ENCODE measurements around the gene ASMTL.
"Not testable (repeated sequence)": the region's sequence is repeated elsewhere in the genome, so short reads cannot be mapped to it uniquely, and the experiment has no call there.

The ASMTL gene

GRCh38 chrX:1475881-1476280 is 23.2 kb upstream of the ASMTL start:
- peak overlapping the region; percentile 18 for H3K27ac Mint-ChIP-seq
- peaks cover 67% of the 10 kb centered on the region for H3K4me1 Mint-ChIP-seq
- H3K4me3 Mint-ChIP-seq, result no peak overlapping the region
- peaks cover 37% of the 10 kb centered on the region for H3K9me3 Mint-ChIP-seq
- DNase-seq (ENCODE audit: low spot score in 2 of 2), result no peak
- H3K36me3 Mint-ChIP-seq, result peaks cover 67% of the 10 kb centered on the region
- ATAC-seq (ENCODE audit: low read depth), result no peak
- no peaks in the 10 kb centered on the region for H3K27me3 Mint-ChIP-seq

- Mint-ChIP-seq H3K4me1 (peaks cover 65% of the 10 kb centered on the region), H3K27me3 (no peaks in the 10 kb centered on the region), H3K27ac (peak overlapping the region; percentile 95), H3K36me3 (peaks cover 67% of the 10 kb centered on the region), H3K4me3 (no peak overlapping the region), H3K9me3 (peaks cover 37% of the 10 kb centered on the region)
- ATAC-seq (ENCODE audit: low read depth) (no peak), DNase-seq (ENCODE audit: low spot score in 2 of 2) (no peak)
Observed at GRCh38 chrX:1475481-1475880, 22.8 kb upstream of the ASMTL start.

- Mint-ChIP-seq H3K27ac (peak overlapping the region; percentile 95), H3K9me3 (peaks cover 37% of the 10 kb centered on the region), H3K36me3 (peaks cover 62% of the 10 kb centered on the region), H3K4me1 (peaks cover 66% of the 10 kb centered on the region)
- ATAC-seq (ENCODE audit: low read depth); H3K27me3 Mint-ChIP-seq; H3K4me3 Mint-ChIP-seq; DNase-seq (ENCODE audit: low spot score in 2 of 2): not testable (repeated sequence)
Observed at GRCh38 chrX:1474593-1474992, 21.9 kb upstream of the ASMTL start.

- H3K4me3 Mint-ChIP-seq, result peak overlapping the region; percentile 12
- H3K4me1 Mint-ChIP-seq, result peaks cover 68% of the 10 kb centered on the region
- H3K36me3 Mint-ChIP-seq, result peaks cover 52% of the 10 kb centered on the region
- H3K27me3 Mint-ChIP-seq, result no peaks in the 10 kb centered on the region
- H3K27ac Mint-ChIP-seq, result peak overlapping the region; percentile 95
- no peak for ATAC-seq (ENCODE audit: low read depth)
- DNase-seq (ENCODE audit: low spot score in 2 of 2), result no peak
- peaks cover 30% of the 10 kb centered on the region for H3K9me3 Mint-ChIP-seq
Observed at GRCh38 chrX:1472975-1473374, 20.3 kb upstream of the ASMTL start.

GRCh38 chrX:1468250-1468772 is 15.6 kb upstream of the ASMTL start:
- peaks cover 34% of the 10 kb centered on the region for H3K36me3 Mint-ChIP-seq

GRCh38 chrX:1466971-1467561 is 14.4 kb upstream of the ASMTL start:
- DNase-seq (ENCODE audit: low spot score in 2 of 2) (peak; percentile 60 to 70), ATAC-seq (ENCODE audit: low read depth) (peak; percentile 64)
- H3K4me3 Mint-ChIP-seq, result peak overlapping the region; percentile 78
- peak overlapping the region; percentile 95 for H3K27ac Mint-ChIP-seq
- no peaks in the 10 kb centered on the region for H3K27me3 Mint-ChIP-seq
- H3K9me3 Mint-ChIP-seq, result peaks cover 1% of the 10 kb centered on the region
- H3K4me1 Mint-ChIP-seq, result peaks cover 55% of the 10 kb centered on the region
- H3K36me3 Mint-ChIP-seq, result peaks cover 23% of the 10 kb centered on the region

More at GRCh38 chrX:1468250-1468772, 15.6 kb upstream of the ASMTL start:
- Mint-ChIP-seq H3K9me3 (peaks cover 11% of the 10 kb centered on the region), H3K27me3 (no peaks in the 10 kb centered on the region), H3K27ac (peak overlapping the region; percentile 95), H3K4me3 (peak overlapping the region; percentile 59), H3K4me1 (peaks cover 61% of the 10 kb centered on the region)
- DNase-seq (ENCODE audit: low spot score in 2 of 2), result peak; percentile 61 to 66
- peak; percentile 71 for ATAC-seq (ENCODE audit: low read depth)

- Mint-ChIP-seq H3K4me3 (no peak overlapping the region), H3K27me3 (no peaks in the 10 kb centered on the region), H3K9me3 (no peaks in the 10 kb centered on the region), H3K4me1 (peaks cover 52% of the 10 kb centered on the region), H3K27ac (peak overlapping the region; percentile 95), H3K36me3 (peaks cover 16% of the 10 kb centered on the region)
- DNase-seq (ENCODE audit: low spot score in 2 of 2) (peak in 1 of 2 donors; percentile 10), ATAC-seq (ENCODE audit: low read depth) (no peak)
Observed at GRCh38 chrX:1466232-1466661, 13.5 kb upstream of the ASMTL start.

GRCh38 chrX:1465286-1466231 is 12.8 kb upstream of the ASMTL start:
- H3K36me3 Mint-ChIP-seq, result peaks cover 16% of the 10 kb centered on the region

GRCh38 chrX:1464971-1465285 is 12.2 kb upstream of the ASMTL start:
- Mint-ChIP-seq H3K4me3 (peak overlapping the region; percentile 25), H3K27me3 (no peaks in the 10 kb centered on the region), H3K4me1 (peaks cover 48% of the 10 kb centered on the region), H3K9me3 (no peaks in the 10 kb centered on the region), H3K36me3 (peaks cover 16% of the 10 kb centered on the region), H3K27ac (no peak overlapping the region)
- no peak for ATAC-seq (ENCODE audit: low read depth)
- no peak for DNase-seq (ENCODE audit: low spot score in 2 of 2)

More at GRCh38 chrX:1465286-1466231, 12.8 kb upstream of the ASMTL start:
- peak overlapping the region; percentile 49 for H3K4me3 Mint-ChIP-seq
- H3K4me1 Mint-ChIP-seq, result peaks cover 52% of the 10 kb centered on the region
- no peaks in the 10 kb centered on the region for H3K9me3 Mint-ChIP-seq
- no peak for ATAC-seq (ENCODE audit: low read depth)
- peak overlapping the region; percentile 95 for H3K27ac Mint-ChIP-seq
- DNase-seq (ENCODE audit: low spot score in 2 of 2), result peak in 1 of 2 donors; percentile 8
- H3K27me3 Mint-ChIP-seq, result no peaks in the 10 kb centered on the region

GRCh38 chrX:1464041-1464970 is 11.6 kb upstream of the ASMTL start:
- Mint-ChIP-seq H3K4me3 (peak overlapping the region; percentile 25), H3K27me3 (no peaks in the 10 kb centered on the region), H3K9me3 (no peaks in the 10 kb centered on the region), H3K36me3 (peaks cover 16% of the 10 kb centered on the region), H3K27ac (peak overlapping the region; percentile 55), H3K4me1 (peaks cover 42% of the 10 kb centered on the region)
- no peak for ATAC-seq (ENCODE audit: low read depth)
- peak in 1 of 2 donors; percentile 9 for DNase-seq (ENCODE audit: low spot score in 2 of 2)

GRCh38 chrX:1463581-1463980 is 10.9 kb upstream of the ASMTL start:
- Mint-ChIP-seq H3K9me3 (no peaks in the 10 kb centered on the region), H3K36me3 (peaks cover 14% of the 10 kb centered on the region), H3K4me1 (peaks cover 38% of the 10 kb centered on the region), H3K4me3 (no peak overlapping the region), H3K27ac (peak overlapping the region; percentile 55), H3K27me3 (no peaks in the 10 kb centered on the region)
- DNase-seq (ENCODE audit: low spot score in 2 of 2), result no peak
- no peak for ATAC-seq (ENCODE audit: low read depth)

GRCh38 chrX:1462596-1463251 is 10.0 kb upstream of the ASMTL start:
- Mint-ChIP-seq H3K36me3 (peaks cover 14% of the 10 kb centered on the region), H3K27me3 (no peaks in the 10 kb centered on the region), H3K27ac (peak overlapping the region; percentile 55), H3K4me3 (no peak overlapping the region), H3K9me3 (no peaks in the 10 kb centered on the region), H3K4me1 (peaks cover 34% of the 10 kb centered on the region)
- peak; percentile 20 for ATAC-seq (ENCODE audit: low read depth)
- peak in 1 of 2 donors; percentile 10 for DNase-seq (ENCODE audit: low spot score in 2 of 2)

- peaks cover 12% of the 10 kb centered on the region for H3K36me3 Mint-ChIP-seq
- H3K4me3 Mint-ChIP-seq, result no peak overlapping the region
- peaks cover 29% of the 10 kb centered on the region for H3K4me1 Mint-ChIP-seq
- ATAC-seq (ENCODE audit: low read depth), result no peak
- DNase-seq (ENCODE audit: low spot score in 2 of 2), result no peak
- no peaks in the 10 kb centered on the region for H3K27me3 Mint-ChIP-seq
- peak overlapping the region; percentile 55 for H3K27ac Mint-ChIP-seq
- H3K9me3 Mint-ChIP-seq, result no peaks in the 10 kb centered on the region
Observed at GRCh38 chrX:1462110-1462509, 9.4 kb upstream of the ASMTL start.

Data from memory B cell (primary cell).